GM21786 (cell line): ENCODE measurements around the gene RSU1.

Source experiments
- ATAC-seq: cut with Tn5 transposase; IDR thresholded peaks from one replicate; pipeline ENCODE4 v1.9.1; 2021; ENCODE audit not compliant: unreplicated experiment

Gene RSU1

DNA sequence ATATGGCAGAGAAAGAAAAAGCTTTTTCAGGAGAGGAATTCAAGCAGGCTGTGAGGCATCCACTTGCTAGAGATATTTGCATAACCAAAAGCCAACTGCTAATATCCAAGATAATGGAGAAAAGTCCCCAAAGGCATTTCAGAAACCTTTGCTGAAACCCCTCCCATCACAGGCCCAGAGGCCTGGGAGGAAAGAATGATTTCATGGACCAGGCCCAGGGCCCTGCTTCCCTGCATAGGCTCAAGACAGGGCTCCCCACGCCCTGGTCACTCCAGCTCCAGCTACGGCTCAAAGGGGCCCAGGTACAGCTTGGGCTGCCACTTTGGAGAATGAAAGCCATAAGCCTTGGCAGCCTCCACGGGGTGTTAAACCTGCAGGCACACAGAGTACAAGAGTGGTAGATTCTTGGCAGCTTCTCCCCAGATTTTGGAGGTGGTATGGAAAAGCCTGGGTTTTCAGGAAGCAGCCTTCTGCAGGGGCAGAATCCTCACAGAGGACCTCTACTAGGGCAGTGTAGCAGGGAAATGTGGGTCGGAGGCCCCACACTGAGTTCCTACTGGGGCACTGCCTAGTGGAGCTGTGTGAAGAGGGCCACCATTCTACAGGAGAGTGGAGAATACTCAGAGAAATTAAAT, 5.6 kb upstream of the RSU1 start:
- no peak for ATAC-seq

DNA sequence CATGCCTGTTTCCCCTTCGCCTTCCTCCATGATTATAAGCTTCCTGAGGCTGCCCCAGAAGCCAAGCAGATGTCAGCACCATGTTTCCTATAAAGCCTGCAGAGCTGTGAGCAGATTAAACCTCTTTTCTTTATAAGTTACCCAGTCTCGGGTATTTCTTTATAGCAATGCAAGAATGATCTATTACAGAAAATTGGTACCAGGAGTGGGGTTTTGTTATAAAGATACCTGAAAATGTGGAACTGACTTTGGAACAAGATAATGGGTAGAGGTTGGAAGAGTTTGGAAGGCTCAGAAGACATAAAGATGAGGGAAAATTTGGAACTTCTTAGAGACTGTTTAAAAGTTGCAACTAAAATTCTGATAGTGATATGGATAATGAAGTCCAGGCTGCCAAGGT, 4.8 kb upstream of the RSU1 start:
- ATAC-seq = no peak

DNA sequence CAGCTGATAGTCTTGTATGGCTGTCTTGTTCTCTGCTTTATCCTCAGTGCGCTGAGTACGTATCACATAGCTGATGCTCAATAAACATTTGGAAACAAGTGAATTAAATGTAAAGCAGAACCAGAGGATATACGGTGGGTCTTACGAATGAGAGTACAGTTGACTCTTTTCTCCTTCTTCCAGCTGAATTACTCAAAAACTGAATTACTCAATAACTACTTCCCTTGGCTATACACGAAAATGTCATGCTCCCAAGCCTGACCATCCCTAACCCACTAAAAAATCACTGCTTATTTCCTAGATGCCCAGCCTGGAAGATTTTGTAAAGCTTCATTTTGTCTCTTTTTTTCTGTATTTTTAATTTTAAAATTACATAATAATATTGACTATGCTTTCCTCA, 3.2 kb upstream of the RSU1 start:
- ATAC-seq = no peak

DNA sequence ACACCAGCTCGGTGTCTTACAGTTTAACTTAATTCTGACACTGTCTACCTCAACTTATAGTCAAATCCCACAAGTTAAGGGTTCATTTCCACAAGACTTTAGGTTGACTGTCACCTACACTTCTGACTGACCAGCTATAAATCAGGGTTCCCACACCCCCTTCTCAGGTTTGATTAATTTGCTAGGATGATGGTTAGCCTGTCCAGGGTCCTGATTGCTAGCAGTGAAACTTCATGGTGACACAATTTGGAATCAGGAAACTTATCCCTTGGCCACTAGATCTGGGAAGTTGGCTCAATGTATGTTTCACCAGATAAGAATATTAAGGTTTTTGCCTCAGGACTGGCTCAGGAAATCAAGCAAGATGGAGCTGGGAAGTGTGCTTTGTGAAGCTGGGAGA, 2.8 kb upstream of the RSU1 start:
- ATAC-seq = no peak

DNA sequence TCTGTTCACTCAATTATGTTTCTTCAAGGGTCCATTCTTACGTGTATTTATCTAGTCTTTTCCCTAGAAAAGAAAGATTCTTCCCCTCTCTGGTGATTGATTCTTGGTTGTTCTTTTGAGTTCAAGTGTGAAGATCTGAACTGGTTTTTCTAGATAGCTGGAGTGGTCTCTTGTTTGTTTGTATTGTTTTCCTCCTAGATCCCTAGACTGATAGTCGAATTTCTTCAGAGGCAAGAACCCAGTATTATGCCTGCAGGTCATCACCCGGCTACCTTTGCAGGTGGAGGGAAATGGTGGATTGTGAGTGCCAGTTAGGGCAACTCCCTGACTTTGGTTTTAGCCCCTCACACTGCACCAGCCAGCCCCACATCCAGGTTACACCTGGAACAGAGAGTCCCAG, 2.2 kb upstream of the RSU1 start:
- no peak for ATAC-seq

DNA sequence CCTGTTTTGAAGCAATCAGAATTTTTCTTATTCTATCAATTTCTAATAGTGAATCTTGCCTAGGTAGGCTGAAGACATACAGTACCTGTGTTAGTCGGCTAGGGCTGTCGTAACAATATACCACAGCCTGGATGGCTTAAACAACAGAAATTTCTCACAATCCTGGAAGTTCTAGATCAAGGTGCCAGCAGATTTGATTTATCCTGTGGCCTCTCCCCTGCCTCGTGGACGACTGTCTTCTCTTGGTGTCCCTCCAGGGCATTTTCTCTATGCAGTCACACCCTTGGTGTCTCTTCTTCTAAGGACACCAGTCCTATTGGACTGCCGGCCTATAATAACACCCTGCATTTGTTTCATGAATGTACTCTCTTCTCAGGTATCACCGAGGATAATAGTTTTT, 1.8 kb upstream of the RSU1 start:
- no peak for ATAC-seq

DNA sequence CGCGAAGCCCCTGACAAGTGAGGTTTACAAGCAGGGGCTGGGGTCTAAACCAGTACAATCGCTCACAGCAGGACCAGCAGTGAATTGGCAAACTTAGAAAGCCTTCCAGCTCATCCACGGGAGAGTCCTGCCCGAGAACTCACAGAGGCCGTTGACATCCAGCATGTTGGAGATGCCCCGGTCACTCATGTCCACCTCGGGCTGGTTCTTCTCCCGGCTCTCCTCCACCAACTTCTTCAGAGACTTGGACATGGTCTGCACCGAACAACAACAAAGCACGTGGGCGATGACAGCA, 447 bp downstream of the RSU1 start:
- ATAC-seq = no peak

DNA sequence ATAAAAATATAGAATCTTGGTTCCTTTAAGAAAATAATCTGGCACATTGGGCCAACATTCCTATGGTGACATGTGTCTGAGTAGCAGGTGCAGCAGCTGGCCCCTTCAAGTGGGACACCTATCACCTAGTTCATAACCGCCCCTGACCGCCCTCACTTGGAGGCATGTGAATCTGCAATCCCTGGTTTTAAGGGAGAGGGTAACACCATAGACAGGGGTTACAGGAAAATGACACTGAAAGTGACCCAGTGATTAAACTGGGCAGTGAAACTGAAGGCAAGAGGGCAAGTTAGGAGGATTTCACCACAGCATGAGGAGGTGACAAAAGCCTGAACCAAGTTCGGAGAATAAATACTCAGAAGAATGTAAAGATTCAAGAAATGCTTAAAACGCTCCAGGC, 1.1 kb downstream of the RSU1 start:
- no peak for ATAC-seq

DNA sequence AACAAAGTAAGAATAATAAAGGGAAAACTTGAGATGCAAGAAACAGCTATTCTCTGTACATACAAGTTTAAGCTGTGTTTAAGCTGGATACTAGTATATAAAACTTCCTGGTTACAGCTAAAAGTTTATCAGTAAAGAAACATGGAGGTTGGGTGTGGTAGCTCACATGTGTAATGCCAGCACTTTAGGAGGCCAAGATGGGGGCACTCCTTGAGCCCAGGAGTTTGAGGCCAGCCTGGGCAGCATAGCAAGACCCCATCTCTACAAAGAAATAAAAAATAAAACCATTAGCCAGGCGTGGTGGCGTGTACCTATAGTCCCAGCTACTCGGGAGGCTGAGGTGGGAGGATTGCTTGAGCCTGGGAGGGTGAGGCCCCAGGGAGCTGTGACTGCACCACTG, 3.2 kb downstream of the RSU1 start:
- ATAC-seq = no peak

DNA sequence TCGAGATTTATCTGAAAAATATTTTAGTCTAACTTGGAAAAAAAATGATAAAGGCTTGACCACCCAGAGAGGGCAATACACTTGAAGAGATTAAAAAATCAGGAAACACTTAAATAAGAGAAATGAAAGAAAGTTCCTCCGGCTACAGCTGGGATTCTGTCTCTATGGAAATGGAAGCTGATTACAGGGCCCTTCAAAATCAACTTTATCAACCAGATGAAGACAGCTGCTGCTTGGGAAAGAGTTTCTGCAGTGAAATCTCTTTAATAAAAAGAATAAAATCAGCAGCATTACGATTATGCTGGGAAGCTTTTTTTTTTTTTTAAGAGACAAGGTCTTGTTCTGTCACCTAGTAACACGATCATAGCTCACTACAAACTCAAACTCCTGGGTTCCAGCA, 4.5 kb downstream of the RSU1 start:
- ATAC-seq = no peak

DNA sequence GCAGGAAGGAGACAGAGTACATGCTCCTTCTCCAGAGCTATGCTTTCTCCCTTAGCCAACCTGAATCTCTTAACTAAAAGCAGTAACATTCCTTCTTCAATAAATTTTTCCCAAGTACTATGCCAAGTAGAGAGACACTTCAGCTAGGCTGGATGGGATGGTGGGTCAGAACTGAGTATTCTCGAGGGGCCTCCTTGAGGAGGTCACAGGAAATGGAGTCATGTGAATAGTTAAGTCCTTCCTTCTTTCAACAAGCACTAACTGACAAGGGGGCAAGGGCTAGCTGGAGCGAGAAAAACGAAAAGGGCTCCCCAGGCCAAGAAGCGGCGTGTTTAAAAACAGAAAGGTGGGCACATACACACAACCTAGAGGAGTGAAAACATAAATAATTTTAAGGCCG, 5.5 kb downstream of the RSU1 start:
- no peak for ATAC-seq

DNA sequence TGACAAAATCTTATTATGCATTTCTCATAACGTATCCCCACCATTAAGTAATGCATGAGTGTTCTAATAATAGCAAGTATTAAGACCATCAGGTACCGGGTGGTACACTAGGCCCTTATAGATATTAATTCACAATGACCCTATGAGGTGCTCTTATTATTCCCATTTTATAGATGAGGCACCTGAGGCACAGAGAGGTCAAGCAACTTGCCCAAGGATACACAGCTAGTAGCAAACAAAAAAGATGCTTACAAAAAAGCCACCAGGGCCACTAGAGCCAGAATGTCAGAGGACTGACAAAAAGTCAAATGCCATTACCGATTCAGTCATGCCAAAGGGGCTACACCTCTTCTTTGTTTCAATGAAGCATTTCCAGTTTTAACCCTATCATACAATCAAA, 5.9 kb downstream of the RSU1 start:
- ATAC-seq = no peak

DNA sequence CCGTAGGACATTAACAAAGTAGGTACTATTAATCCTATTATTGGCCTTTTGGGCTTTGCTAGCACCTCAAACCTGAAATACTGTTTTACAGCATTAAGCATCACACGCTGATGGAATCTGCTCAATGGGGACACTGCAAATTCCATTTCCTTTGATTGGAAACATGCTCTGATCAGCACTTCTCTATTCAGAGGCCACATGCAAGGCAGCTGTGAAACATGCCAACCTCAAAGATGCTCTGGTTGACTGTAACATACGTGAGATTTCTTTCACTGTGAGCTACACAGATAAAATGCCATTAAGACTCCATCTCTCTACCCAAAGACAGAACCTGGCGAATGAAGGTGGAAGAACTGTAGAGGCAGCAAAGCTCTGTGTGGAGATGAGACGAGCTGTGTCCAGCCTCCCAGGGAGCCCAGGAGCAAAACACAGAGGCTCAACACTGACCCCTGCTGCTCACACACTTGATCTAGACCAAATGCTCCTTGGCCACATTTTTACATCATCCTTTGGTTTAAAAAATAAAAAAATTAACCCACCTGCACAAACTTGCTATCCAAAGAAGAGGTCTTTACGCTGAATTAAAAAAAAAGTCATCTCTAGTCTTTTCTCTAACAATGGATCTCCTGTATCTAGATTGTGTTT, 8.0 kb downstream of the RSU1 start:
- ATAC-seq = peak; percentile 88

DNA sequence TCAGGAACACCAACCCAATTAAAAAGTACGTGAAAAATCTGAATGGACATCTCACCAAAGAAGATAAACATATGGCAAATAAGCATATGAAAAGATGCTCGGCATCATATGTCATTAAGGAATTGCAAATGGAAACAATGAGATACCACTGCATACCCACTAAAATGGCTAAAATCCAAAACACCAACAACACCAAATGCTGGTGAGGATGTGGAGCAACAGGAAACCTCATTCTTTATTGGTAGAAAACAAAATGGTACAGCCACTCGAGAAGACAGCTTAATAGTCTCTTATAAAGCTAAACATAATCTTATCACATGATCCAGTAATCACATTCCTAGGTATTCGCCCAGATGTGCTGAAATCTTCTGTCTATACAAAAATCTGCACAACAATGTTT, 13.1 kb downstream of the RSU1 start:
- ATAC-seq = no peak

DNA sequence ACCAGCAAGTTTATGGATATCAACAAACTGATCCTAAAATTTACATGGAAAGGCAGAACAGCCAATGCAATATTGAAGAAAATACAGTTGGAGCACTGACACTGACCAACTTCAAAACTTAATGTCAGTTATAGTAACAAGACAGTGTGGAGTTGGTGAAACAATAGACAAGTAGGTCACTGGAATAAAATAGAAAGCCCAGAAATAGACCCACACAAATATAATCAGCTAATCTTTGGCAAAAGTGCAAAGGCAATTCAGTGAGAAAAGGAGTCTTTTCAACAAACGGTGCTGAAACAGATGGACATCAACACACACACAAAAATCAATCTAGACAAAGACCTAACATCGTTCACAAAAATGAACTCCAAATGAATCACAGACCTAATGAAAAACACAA, 13.8 kb downstream of the RSU1 start:
- no peak for ATAC-seq

DNA sequence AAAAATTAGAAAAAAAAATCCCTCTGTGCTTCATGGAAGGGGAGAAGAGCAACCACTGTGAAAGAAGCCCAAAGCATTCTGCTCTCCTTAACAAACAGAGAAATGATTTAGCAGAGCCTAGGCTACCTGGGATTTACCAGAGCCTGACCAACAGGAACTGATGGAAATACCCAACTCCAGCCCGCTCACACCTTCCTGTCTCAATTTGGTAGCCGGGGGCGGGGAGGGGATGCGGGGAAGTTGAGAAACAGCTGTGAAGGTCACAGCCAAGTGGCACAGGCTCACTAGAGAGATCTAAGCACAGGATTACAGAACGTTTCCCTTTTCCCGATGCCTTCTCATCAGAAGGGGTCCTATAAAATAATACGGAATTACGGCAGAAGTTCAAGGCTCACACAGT, 17.6 kb downstream of the RSU1 start:
- peak; percentile 72 for ATAC-seq

DNA sequence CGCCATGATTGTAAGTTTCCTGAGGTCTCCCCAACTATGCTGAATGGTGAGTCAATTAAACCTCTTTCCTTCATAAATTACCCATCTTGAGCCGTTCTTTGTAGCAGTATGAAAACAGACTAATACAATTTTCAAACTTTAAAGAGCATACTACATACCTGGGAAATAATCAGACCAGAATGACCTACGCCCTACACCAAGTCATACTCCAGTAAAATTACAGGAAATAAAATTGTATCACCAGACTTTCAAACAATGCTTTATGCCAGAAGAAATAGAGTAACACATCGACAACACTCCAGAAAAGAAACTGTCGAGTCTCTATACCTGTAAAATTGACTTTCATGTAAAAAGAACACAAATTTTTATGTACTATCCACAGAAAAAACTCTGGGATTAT, 18.7 kb downstream of the RSU1 start:
- no peak for ATAC-seq

DNA sequence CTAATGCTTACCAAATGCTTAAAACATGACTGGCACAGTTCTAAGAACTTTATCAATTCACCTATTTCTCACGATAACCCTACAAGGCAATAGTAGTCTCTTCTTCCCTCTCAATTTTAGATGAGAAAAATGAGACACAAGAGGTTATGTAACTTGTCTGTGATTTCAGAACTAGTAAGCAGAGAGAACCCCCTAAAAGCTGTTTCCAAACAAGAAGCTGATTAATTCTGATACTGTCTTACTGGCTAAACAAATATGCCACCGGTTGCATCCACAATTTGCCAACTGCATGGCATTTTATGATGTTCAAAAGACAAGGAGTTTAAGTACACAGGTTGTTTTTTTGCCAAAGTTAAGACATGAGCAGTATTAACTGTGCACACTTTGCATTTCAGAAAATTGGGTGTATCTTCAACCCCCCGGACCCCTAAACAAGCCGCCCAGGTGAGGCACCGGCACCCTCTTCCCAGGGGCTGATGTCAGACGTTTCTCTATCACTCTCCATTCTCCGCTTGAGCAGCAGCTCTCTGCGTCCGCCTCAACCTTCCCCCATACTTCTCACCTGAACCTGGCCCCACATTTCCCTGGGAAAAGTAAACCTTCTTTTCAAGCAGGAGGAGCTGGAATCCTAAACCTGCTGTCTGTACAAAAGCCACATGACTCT, 21.7 kb downstream of the RSU1 start:
- no peak for ATAC-seq

DNA sequence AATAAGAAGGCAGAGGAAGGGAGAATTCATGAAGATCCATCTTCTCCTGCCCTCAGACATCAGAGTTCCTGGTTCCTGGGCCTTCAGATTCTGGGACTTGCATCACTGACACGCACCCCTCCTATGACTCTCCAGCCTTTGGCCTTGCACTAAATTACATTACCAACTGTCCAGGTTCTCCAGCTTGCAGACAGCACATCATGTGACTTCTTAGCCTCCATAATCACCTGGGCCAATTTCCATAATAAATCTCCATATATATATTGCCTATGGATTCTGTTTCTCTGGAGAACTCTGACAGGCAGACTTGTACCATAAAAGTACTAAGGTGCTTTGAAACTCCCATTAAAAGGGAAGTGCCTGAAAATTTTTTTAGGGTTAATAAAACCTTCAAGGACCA, 23.2 kb downstream of the RSU1 start:
- no peak for ATAC-seq

DNA sequence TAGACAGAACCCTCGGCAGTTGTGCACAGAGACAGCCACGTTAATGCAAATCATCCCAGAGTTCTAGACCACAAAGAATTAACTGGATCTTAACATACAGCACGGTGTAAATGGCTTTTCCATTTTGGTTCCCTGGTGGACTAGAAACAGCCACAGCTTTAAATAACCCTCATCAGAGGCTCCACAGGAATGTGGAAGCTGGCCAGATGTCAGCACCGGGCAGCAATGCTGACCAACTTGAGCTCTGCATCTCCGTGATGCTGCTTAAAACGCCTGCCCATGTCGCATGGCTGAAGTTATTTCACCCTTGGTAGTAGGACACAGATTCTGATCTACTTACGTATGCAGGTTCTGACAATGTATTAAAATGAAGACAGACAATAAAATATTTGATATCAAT, 24.5 kb downstream of the RSU1 start:
- no peak for ATAC-seq

DNA sequence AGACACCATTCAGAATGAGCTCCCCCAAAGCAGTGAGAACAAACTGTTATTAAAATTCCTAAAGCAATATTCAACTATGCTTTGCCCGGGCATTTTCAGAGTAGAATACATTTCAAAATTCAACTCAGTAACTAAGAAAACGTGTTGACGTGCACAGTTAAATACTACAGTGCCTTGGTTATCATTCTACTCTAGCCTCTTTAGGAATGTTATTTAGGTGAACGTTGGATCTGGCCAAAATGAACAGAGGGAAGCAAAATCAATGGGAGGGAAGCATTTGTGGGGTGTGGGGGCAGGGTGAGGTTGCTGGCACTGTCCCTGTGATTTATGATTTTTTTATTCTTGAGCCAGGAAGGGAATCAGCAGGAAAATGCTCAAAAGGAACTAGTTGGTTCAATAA, 27.5 kb downstream of the RSU1 start:
- ATAC-seq = no peak

DNA sequence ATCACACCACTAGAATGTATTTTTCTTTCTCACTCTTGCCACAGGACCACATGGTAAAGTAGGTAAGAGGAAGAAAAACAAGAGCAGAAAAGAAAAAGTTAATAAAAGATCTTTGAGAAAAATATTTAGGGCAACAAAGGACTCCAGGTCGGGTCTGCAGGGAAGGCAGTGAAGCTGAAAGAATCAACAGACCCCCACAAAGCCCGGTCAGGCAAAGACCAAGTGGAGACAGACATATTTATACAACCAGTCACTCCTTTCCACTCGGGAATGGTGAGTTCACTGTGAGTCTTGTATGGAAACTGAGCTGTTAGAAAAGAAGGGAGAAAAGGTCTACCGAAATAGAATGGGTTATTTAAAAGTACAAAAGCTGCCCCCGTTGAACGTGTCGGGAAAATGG, 28.0 kb downstream of the RSU1 start:
- ATAC-seq = no peak

DNA sequence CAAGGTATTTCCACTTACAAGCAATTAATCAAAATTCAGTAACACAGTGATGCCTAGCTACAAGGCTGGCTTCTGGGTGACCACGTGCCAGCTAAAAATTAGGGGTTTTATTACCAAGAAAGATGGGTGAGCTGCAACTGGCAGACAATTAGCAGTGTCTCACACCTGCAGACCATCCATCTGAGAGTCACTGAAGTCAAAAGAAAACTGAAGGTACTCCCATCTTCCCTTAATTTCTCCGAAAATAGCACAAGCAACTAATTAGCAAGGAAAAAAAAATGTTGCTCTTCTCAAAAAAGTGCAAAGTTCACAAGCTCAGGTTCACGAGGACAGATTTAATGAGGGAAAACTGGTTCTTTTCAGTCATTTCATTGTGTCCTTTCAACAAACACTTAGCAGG, 28.4 kb downstream of the RSU1 start:
- ATAC-seq = no peak
